K562 (cell line): ENCODE results near the gene CSH1.
"Not testable (repeated sequence)": the region's sequence is repeated elsewhere in the genome, so short reads cannot be mapped to it uniquely, and the experiment has no call there.

ENCODE experiments used
- BDP1 ChIP-seq: IDR thresholded peaks from 3 replicates; pipeline ENCODE4 v1.6.1; 2011; ENCODE audit not compliant: insufficient read length, insufficient read depth
- CREB1 ChIP-seq, 2 experiments: sonication (generic) in 1 of 2; formaldehyde crosslinking in 1 of 2; IDR thresholded peaks; 2 replicates each; pipeline versions ENCODE4 v1.6.1 to v1.8.0; 2012 to 2022; ENCODE audit warnings: inconsistent platforms in 1 of 2, mild to moderate bottlenecking in 1 of 2, missing genetic modification reagents in 1 of 2, moderate library complexity in 1 of 2
- CTCF ChIP-seq, 3 experiments: IDR thresholded peaks in 2 of 3; conservative IDR thresholded peaks in 1 of 3; 2 replicates each; pipeline ENCODE4 v1.5.1; 2011 to 2012; ENCODE audit warnings: low read length in 3 of 3, mild to moderate bottlenecking in 3 of 3, control low read depth in 2 of 3, improper control_type of control experiment in 1 of 3, inconsistent platforms in 1 of 3, low read depth in 1 of 3, mixed read lengths in 1 of 3, moderate library complexity in 1 of 3; ENCODE audit not compliant: insufficient read depth in 2 of 3
- MAZ ChIP-seq, 2 experiments: fragments of 450-650 bp in 1 of 2; sonication (generic) in 1 of 2; formaldehyde crosslinking; IDR thresholded peaks in 1 of 2; conservative IDR thresholded peaks in 1 of 2; 2 replicates each; pipeline versions ENCODE4 v1.4.0 to v1.5.0; 2020; ENCODE audit warnings: mild to moderate bottlenecking in 1 of 2, missing genetic modification reagents in 1 of 2
- MITF ChIP-seq: IDR thresholded peaks from 2 replicates; pipeline ENCODE4 v1.6.1; 2014; ENCODE audit warnings: antibody characterized with exemption
- RNF219 ChIP-seq: fragments of 250-450 bp; sonication (Bioruptor Pico); IDR thresholded peaks from 2 replicates; pipeline ENCODE4 v1.5.0; 2022; ENCODE audit warnings: mild to moderate bottlenecking
- TCF15 ChIP-seq: fragments of 250-450 bp; sonication (Bioruptor Pico); IDR thresholded peaks from 2 replicates; pipeline ENCODE4 v1.8.0; 2022; ENCODE audit warnings: moderate library complexity, mild to moderate bottlenecking, inconsistent platforms
- TSC22D4 ChIP-seq: fragments of 450-650 bp; IDR thresholded peaks from 2 replicates; pipeline ENCODE4 v1.6.1; 2016; ENCODE audit warnings: missing genetic modification characterization, missing biosample characterization, control low read depth
- TF ChIP-seq, protein P1 (sequence below), 2 experiments: fragments of 450-650 bp; conservative IDR thresholded peaks; 2 replicates each; pipeline ENCODE4 v1.6.1; 2017; ENCODE audit warnings: mild to moderate bottlenecking in 2 of 2, moderate library complexity in 2 of 2

- TF ChIP-seq CTCF (IDR thresholded peaks at IDR 0.05 in 2 of 3, conservative IDR thresholded peaks at IDR 0.05 in 1 of 3; ENCODE audit: insufficient read depth in 2 of 3, low read depth in 1 of 3, low read length in 3 of 3); CREB1 (IDR thresholded peaks at IDR 0.05); CREB1 (CRISPR knock-in tag; IDR thresholded peaks at IDR 0.05); MITF; RNF219 (CRISPR knock-in tag); BDP1; TCF15 (CRISPR knock-in tag); TSC22D4 (tag); MAZ (CRISPR knock-in tag; conservative IDR thresholded peaks at IDR 0.05 in 1 of 2, IDR thresholded peaks at IDR 0.05 in 1 of 2): not testable (repeated sequence)
- TF ChIP-seq, protein P1, sequence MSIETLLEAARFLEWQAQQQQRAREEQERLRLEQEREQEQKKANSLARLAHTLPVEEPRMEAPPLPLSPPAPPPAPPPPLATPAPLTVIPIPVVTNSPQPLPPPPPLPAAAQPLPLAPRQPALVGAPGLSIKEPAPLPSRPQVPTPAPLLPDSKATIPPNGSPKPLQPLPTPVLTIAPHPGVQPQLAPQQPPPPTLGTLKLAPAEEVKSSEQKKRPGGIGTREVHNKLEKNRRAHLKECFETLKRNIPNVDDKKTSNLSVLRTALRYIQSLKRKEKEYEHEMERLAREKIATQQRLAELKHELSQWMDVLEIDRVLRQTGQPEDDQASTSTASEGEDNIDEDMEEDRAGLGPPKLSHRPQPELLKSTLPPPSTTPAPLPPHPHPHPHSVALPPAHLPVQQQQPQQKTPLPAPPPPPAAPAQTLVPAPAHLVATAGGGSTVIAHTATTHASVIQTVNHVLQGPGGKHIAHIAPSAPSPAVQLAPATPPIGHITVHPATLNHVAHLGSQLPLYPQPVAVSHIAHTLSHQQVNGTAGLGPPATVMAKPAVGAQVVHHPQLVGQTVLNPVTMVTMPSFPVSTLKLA (conservative IDR thresholded peaks at IDR 0.05), result not testable (repeated sequence)
Observed at GRCh38 chr17:63873577-63873976, 22.8 kb downstream of the CSH1 start, which contains the start of gene CSH2.
